ENCODE data around the gene NUMB.

Gene NUMB

GRCh38 chr14:73491256-73492042, 33.1 kb upstream of the NUMB start:
- H3K36me3 ChIP-seq (ENCODE audit: insufficient read depth, low read length): peaks cover 47% of the 10 kb centered on the region
- H3K79me2 ChIP-seq (ENCODE audit: insufficient read depth, low read length): peaks cover 48% of the 10 kb centered on the region
- peaks cover 40% of the 10 kb centered on the region for H4K20me1 ChIP-seq (ENCODE audit: insufficient read depth, low read length)
- H3K4me1 ChIP-seq (ENCODE audit: insufficient read depth, low read length): peaks cover 45% of the 10 kb centered on the region
- ATAC-seq (ENCODE audit: insufficient read depth, low read depth): peak; percentile 72
- peak overlapping the region; percentile 70 to 92; a peak in 3 of 4 replicates for H3K4me3 ChIP-seq (ENCODE audit: low read depth in 1 of 2, low read length in 2 of 2)
- no peak for TF ChIP-seq EZH2 (IDR thresholded peaks at IDR 0.05; ENCODE audit: borderline replicate concordance, low read depth, low read length, severe bottlenecking)
- no peak for TF ChIP-seq CTCF (IDR thresholded peaks at IDR 0.05; ENCODE audit: borderline replicate concordance, extremely low read depth, low read length, poor library complexity, severe bottlenecking)
- H3K9ac ChIP-seq (ENCODE audit: low read depth, low read length): peak overlapping the region; percentile 86
- H3K27me3 ChIP-seq (ENCODE audit: insufficient read depth, low read length, poor library complexity): no peaks in the 10 kb centered on the region
- peak overlapping the region; percentile 87 for H3K27ac ChIP-seq (ENCODE audit: low read length)
- H2AFZ ChIP-seq (ENCODE audit: low read depth, low read length): peak overlapping the region; percentile 82
- DNase-seq: peak; percentile 66
- H3K4me2 ChIP-seq (ENCODE audit: insufficient read depth, low read length): peak overlapping the region; percentile 99
- H3K9me3 ChIP-seq (ENCODE audit: insufficient read depth, low read length, severe bottlenecking): no peaks in the 10 kb centered on the region

- ATAC-seq (ENCODE audit: insufficient read depth, low read depth): no peak
- Histone ChIP-seq H3K4me2 (ENCODE audit: insufficient read depth, low read length) (peak overlapping the region; percentile 99; the same call in 1 of the 2 replicates), H3K9me3 (ENCODE audit: insufficient read depth, low read length, severe bottlenecking) (no peaks in the 10 kb centered on the region), H3K27me3 (ENCODE audit: insufficient read depth, low read length, poor library complexity) (no peaks in the 10 kb centered on the region), H3K36me3 (ENCODE audit: insufficient read depth, low read length) (peaks cover 34% of the 10 kb centered on the region), H4K20me1 (ENCODE audit: insufficient read depth, low read length) (peaks cover 31% of the 10 kb centered on the region), H3K4me3 (ENCODE audit: low read depth in 1 of 2, low read length in 2 of 2) (no peak overlapping the region), H3K79me2 (ENCODE audit: insufficient read depth, low read length) (peaks cover 38% of the 10 kb centered on the region), H2AFZ (ENCODE audit: low read depth, low read length) (peak overlapping the region; percentile 63), H3K4me1 (ENCODE audit: insufficient read depth, low read length) (peaks cover 36% of the 10 kb centered on the region), H3K9ac (ENCODE audit: low read depth, low read length) (no peak overlapping the region), H3K27ac (ENCODE audit: low read length) (no peak overlapping the region)
- TF ChIP-seq CTCF (IDR thresholded peaks at IDR 0.05; ENCODE audit: borderline replicate concordance, extremely low read depth, low read length, poor library complexity, severe bottlenecking) (no peak), EZH2 (IDR thresholded peaks at IDR 0.05; ENCODE audit: borderline replicate concordance, low read depth, low read length, severe bottlenecking) (no peak)
- no peak for DNase-seq
These were observed 31.3 kb upstream of the NUMB start for GRCh38 chr14:73489481-73490175.

GRCh38 chr14:73478684-73479083, 20.3 kb upstream of the NUMB start:
- no peaks in the 10 kb centered on the region for H3K27me3 ChIP-seq (ENCODE audit: insufficient read depth, low read length, poor library complexity)
- no peak for DNase-seq
- ATAC-seq (ENCODE audit: insufficient read depth, low read depth): no peak; the same call in 2 of the 3 replicates

More at GRCh38 chr14:73478684-73479083, 20.3 kb upstream of the NUMB start:
- Histone ChIP-seq H3K4me1 (ENCODE audit: insufficient read depth, low read length) (no peaks in the 10 kb centered on the region), H3K9ac (ENCODE audit: low read depth, low read length) (no peak overlapping the region), H4K20me1 (ENCODE audit: insufficient read depth, low read length) (no peaks in the 10 kb centered on the region), H3K79me2 (ENCODE audit: insufficient read depth, low read length) (no peaks in the 10 kb centered on the region), H3K4me2 (ENCODE audit: insufficient read depth, low read length) (no peak overlapping the region), H2AFZ (ENCODE audit: low read depth, low read length) (no peak overlapping the region), H3K4me3 (ENCODE audit: low read depth in 1 of 2, low read length in 2 of 2) (no peak overlapping the region), H3K36me3 (ENCODE audit: insufficient read depth, low read length) (no peaks in the 10 kb centered on the region), H3K27ac (ENCODE audit: low read length) (no peak overlapping the region), H3K9me3 (ENCODE audit: insufficient read depth, low read length, severe bottlenecking) (no peaks in the 10 kb centered on the region)
- no peak for TF ChIP-seq EZH2 (IDR thresholded peaks at IDR 0.05; ENCODE audit: borderline replicate concordance, low read depth, low read length, severe bottlenecking)
- no peak for TF ChIP-seq CTCF (IDR thresholded peaks at IDR 0.05; ENCODE audit: borderline replicate concordance, extremely low read depth, low read length, poor library complexity, severe bottlenecking)
